ENCODE results near the gene C3orf22. TPM values are rescaled to one million over a fixed set of nuclear protein-coding genes. Genes with fewer than 3 reads are reported as not detected.

Gene C3orf22
- total RNA-seq, 1 experiment from 2014 or later: not detected

- TF ChIP-seq EZH2 (IDR thresholded peaks at IDR 0.05; ENCODE audit: low read depth) (no peak), CTCF (conservative IDR thresholded peaks at IDR 0.05) (no peak)
- no peak for DNase-seq
- Histone ChIP-seq H3K27me3 (ENCODE audit: insufficient read depth, low read depth) (peaks cover 13% of the 10 kb centered on the region; the same call in 1 of the 2 replicates), H3K4me1 (replicated peaks; ENCODE audit: insufficient read depth) (no peaks in the 10 kb centered on the region), H3K4me2 (no peak overlapping the region), H3K27ac (no peak overlapping the region), H3K9me3 (ENCODE audit: insufficient read depth, low read depth) (no peaks in the 10 kb centered on the region), H4K20me1 (ENCODE audit: insufficient read depth) (no peaks in the 10 kb centered on the region), H3K36me3 (ENCODE audit: low read depth) (no peaks in the 10 kb centered on the region), H3F3A (ENCODE audit: insufficient read depth, low read depth) (no peaks in the 10 kb centered on the region), H3K4me3 (no peak overlapping the region), H3K9me2 (ENCODE audit: insufficient read depth) (no peaks in the 10 kb centered on the region), H2AFZ (no peak overlapping the region), H3K79me2 (ENCODE audit: low read depth) (no peaks in the 10 kb centered on the region)
- intact Hi-C loops (cut with micrococcal nuclease; ENCODE audit: unreplicated experiment): no loop called here
- POLR2A ChIA-PET (ENCODE audit: unreplicated experiment): no interaction called here
- CTCF ChIA-PET: no interaction called here
- no TSS peak for BruUV-seq (replicated peaks)
Measured at GRCh38 chr3:126557415-126557745, 1.4 kb downstream of the C3orf22 start.

- no peaks in the 10 kb centered on the region for H3K79me2 ChIP-seq (ENCODE audit: low read depth)
- TF ChIP-seq EZH2 (IDR thresholded peaks at IDR 0.05; ENCODE audit: low read depth) (no peak), CTCF (conservative IDR thresholded peaks at IDR 0.05) (no peak)
- POLR2A ChIA-PET (ENCODE audit: unreplicated experiment): no interaction called here
- H3K9me3 ChIP-seq (ENCODE audit: insufficient read depth, low read depth): no peaks in the 10 kb centered on the region
- H3K4me3 ChIP-seq: no peak overlapping the region
- no peak for DNase-seq
- H3K27ac ChIP-seq: no peak overlapping the region
- no peaks in the 10 kb centered on the region for H3K4me1 ChIP-seq (replicated peaks; ENCODE audit: insufficient read depth)
- intact Hi-C loops (cut with micrococcal nuclease; ENCODE audit: unreplicated experiment): no loop called here
- no peaks in the 10 kb centered on the region for H3K9me2 ChIP-seq (ENCODE audit: insufficient read depth)
- CTCF ChIA-PET: no interaction called here
- H2AFZ ChIP-seq: no peak overlapping the region
- H4K20me1 ChIP-seq (ENCODE audit: insufficient read depth): no peaks in the 10 kb centered on the region
- no TSS peak for BruUV-seq (replicated peaks)
- H3K27me3 ChIP-seq (ENCODE audit: insufficient read depth, low read depth): peaks cover 18% of the 10 kb centered on the region
- H3F3A ChIP-seq (ENCODE audit: insufficient read depth, low read depth): no peaks in the 10 kb centered on the region
- no peaks in the 10 kb centered on the region for H3K36me3 ChIP-seq (ENCODE audit: low read depth)
- H3K4me2 ChIP-seq: no peak overlapping the region
Measured at GRCh38 chr3:126556637-126557414, 1.9 kb downstream of the C3orf22 start.

- Histone ChIP-seq H3K36me3 (ENCODE audit: low read depth) (no peaks in the 10 kb centered on the region), H3K9me2 (ENCODE audit: insufficient read depth) (no peaks in the 10 kb centered on the region), H3K27me3 (ENCODE audit: insufficient read depth, low read depth) (peaks cover 25% of the 10 kb centered on the region), H3K79me2 (ENCODE audit: low read depth) (no peaks in the 10 kb centered on the region), H3F3A (ENCODE audit: insufficient read depth, low read depth) (no peaks in the 10 kb centered on the region), H3K27ac (no peak overlapping the region), H3K9me3 (ENCODE audit: insufficient read depth, low read depth) (no peaks in the 10 kb centered on the region), H4K20me1 (ENCODE audit: insufficient read depth) (no peaks in the 10 kb centered on the region), H3K4me2 (no peak overlapping the region), H3K4me1 (replicated peaks; ENCODE audit: insufficient read depth) (no peaks in the 10 kb centered on the region), H3K4me3 (no peak overlapping the region), H2AFZ (no peak overlapping the region)
- ChIA-PET POLR2A (ENCODE audit: unreplicated experiment) (no interaction called here), CTCF (no interaction called here)
- DNase-seq: no peak
- intact Hi-C loops (cut with micrococcal nuclease; ENCODE audit: unreplicated experiment): no loop called here
- TF ChIP-seq CTCF (conservative IDR thresholded peaks at IDR 0.05) (no peak), EZH2 (IDR thresholded peaks at IDR 0.05; ENCODE audit: low read depth) (no peak)
- BruUV-seq (replicated peaks): no TSS peak
Measured at GRCh38 chr3:126555795-126556636, 2.7 kb downstream of the C3orf22 start.
